A549 (cell line): Measurements from ENCODE around the gene C1orf167. TPM values are rescaled to one million over a fixed set of nuclear protein-coding genes. Genes with fewer than 3 reads are reported as not detected.

Experiments used
- ATAC-seq, 2 experiments: fragments of 200-7000 bp in 1 of 2; fragments of >200 bp in 1 of 2; cut with Nextera tagmentation in 1 of 2; cut with Tn5 transposase in 1 of 2; 3 replicates each; pipeline versions ENCODE4 v1.8.0 to v1.9.1; 2018 to 2020; ENCODE audit warnings: mild to moderate bottlenecking in 1 of 2, moderate library complexity in 1 of 2
- CTCF ChIA-PET: fragments of 300-600 bp; sonication (Branson Sonifier 250); formaldehyde crosslinking; extraction: SDS; loops from one replicate; lab custom pipeline; 2021; ENCODE audit warnings: antibody characterized with exemption, inconsistent platforms; lab: Yijun Ruan, JAX
- POLR2A ChIA-PET: fragments of 350-600 bp; formaldehyde crosslinking; extraction: SDS; loops from one replicate; lab custom pipeline; 2021; ENCODE audit warnings: antibody characterized with exemption, inconsistent platforms; lab: Yijun Ruan, JAX
- DNase-seq, 2 experiments: peaks; one replicate each; pipeline versions ENCODE4 v3.0.0 to v3.0.0-alpha.2; 2011 to 2016; ENCODE audit warnings: low read depth in 1 of 2, low spot score in 1 of 2
- FAIRE-seq: peaks from 2 replicates; lab custom pipeline; 2011; peaks lifted over from hg19 to GRCh38; lab: Jason Lieb, UNC
- H3K27ac ChIP-seq, 2 experiments: fragments of >200 bp; sonication (Bioruptor Twin); formaldehyde crosslinking; 3 replicates each; pipeline ENCODE4 v1.5.1; 2016 to 2017
- H3K4me1 ChIP-seq: fragments of >200 bp; sonication (Bioruptor Twin); formaldehyde crosslinking; 3 replicates; pipeline ENCODE4 v1.6.1; 2016
- H3K4me2 ChIP-seq: fragments of >200 bp; sonication (Bioruptor Twin); formaldehyde crosslinking; 3 replicates; pipeline ENCODE4 v1.6.1; 2016
- H3K4me3 ChIP-seq: fragments of >200 bp; sonication (Bioruptor Twin); formaldehyde crosslinking; 3 replicates; pipeline ENCODE4 v1.5.1; 2016
- H3K9me3 ChIP-seq: fragments of >200 bp; sonication (Bioruptor Twin); formaldehyde crosslinking; 3 replicates; pipeline ENCODE4 v1.6.1; 2016
- BHLHE40 ChIP-seq: IDR thresholded peaks from 2 replicates; pipeline ENCODE4 v1.6.1; 2012; ENCODE audit warnings: low read depth, low read length, inconsistent platforms
- CBX8 ChIP-seq: fragments of 200-600 bp; sonication (generic); IDR thresholded peaks from 2 replicates; pipeline ENCODE4 v1.6.1; 2016
- CHD2 ChIP-seq: fragments of 150-350 bp; IDR thresholded peaks from 2 replicates; pipeline ENCODE4 v1.6.1; 2014; ENCODE audit warnings: low read length; ENCODE audit not compliant: partially characterized antibody
- E2F6 ChIP-seq: IDR thresholded peaks from 2 replicates; pipeline ENCODE4 v1.6.1; 2012; ENCODE audit warnings: low read depth, borderline replicate concordance
- EHF ChIP-seq: fragments of 250-450 bp; sonication (Bioruptor Pico); IDR thresholded peaks from 2 replicates; pipeline ENCODE4 v1.5.0; 2020; ENCODE audit warnings: mild to moderate bottlenecking
- ELK1 ChIP-seq: fragments of 150-350 bp; IDR thresholded peaks from 2 replicates; pipeline ENCODE4 v1.6.1; 2014; ENCODE audit warnings: low read depth, mild to moderate bottlenecking, low read length
- EP300 ChIP-seq, 2 experiments: fragments of >200 bp; sonication (Bioruptor Twin); formaldehyde crosslinking; IDR thresholded peaks; 2 replicates in 1 of 2; 3 replicates in 1 of 2; pipeline ENCODE4 v1.6.1; 2016 to 2017
- FOSL2 ChIP-seq, 2 experiments: fragments of 450-650 bp in 1 of 2; fragments of >200 bp in 1 of 2; sonication (Bioruptor Twin) in 1 of 2; formaldehyde crosslinking; IDR thresholded peaks; 2 replicates each; pipeline versions ENCODE4 v1.5.0 to v1.6.1; 2016 to 2020; ENCODE audit warnings: mild to moderate bottlenecking in 1 of 2, moderate library complexity in 1 of 2
- FOXS1 ChIP-seq: fragments of 250-450 bp; sonication (Bioruptor Pico); IDR thresholded peaks from 2 replicates; pipeline ENCODE4 v1.5.0; 2020; ENCODE audit warnings: mild to moderate bottlenecking, moderate library complexity
- GATA3 ChIP-seq: IDR thresholded peaks from 2 replicates; pipeline ENCODE4 v1.6.1; 2012; ENCODE audit warnings: borderline replicate concordance
- HOXA7 ChIP-seq: fragments of 250-450 bp; sonication (Bioruptor Pico); IDR thresholded peaks from 2 replicates; pipeline ENCODE4 v1.5.0; 2020; ENCODE audit warnings: mild to moderate bottlenecking, moderate library complexity
- JUN ChIP-seq, 2 experiments: fragments of >200 bp; sonication (Bioruptor Twin); formaldehyde crosslinking; IDR thresholded peaks; 2 replicates in 1 of 2; 3 replicates in 1 of 2; pipeline ENCODE4 v1.6.1; 2016 to 2017
- JUNB ChIP-seq: fragments of >200 bp; sonication (Bioruptor Twin); formaldehyde crosslinking; IDR thresholded peaks from 2 replicates; pipeline ENCODE4 v1.6.1; 2016
- KDM5A ChIP-seq: fragments of 200-600 bp; sonication (generic); IDR thresholded peaks from 2 replicates; pipeline ENCODE4 v1.6.1; 2016; ENCODE audit warnings: antibody characterized with exemption, mild to moderate bottlenecking
- MAFK ChIP-seq: fragments of 450-650 bp; IDR thresholded peaks from 2 replicates; pipeline ENCODE4 v1.6.1; 2014; ENCODE audit not compliant: partially characterized antibody
- PHF8 ChIP-seq: fragments of 200-600 bp; sonication (generic); IDR thresholded peaks from 2 replicates; pipeline ENCODE4 v1.6.1; 2016; ENCODE audit warnings: low read depth, mild to moderate bottlenecking, antibody characterized with exemption, moderate library complexity, borderline replicate concordance
- POLR2AphosphoS2 ChIP-seq: conservative IDR thresholded peaks from 2 replicates; pipeline ENCODE4 v1.6.1; 2012; ENCODE audit warnings: low read length, improper control_type of control experiment, inconsistent platforms
- RAD21 ChIP-seq, 2 experiments: fragments of >200 bp in 1 of 2; sonication (Bioruptor Twin) in 1 of 2; formaldehyde crosslinking in 1 of 2; IDR thresholded peaks in 1 of 2; conservative IDR thresholded peaks in 1 of 2; 2 replicates in 1 of 2; 3 replicates in 1 of 2; pipeline ENCODE4 v1.6.1; 2012 to 2018; ENCODE audit warnings: inconsistent platforms in 1 of 2
- REST ChIP-seq: fragments of 200-600 bp; sonication (generic); IDR thresholded peaks from 2 replicates; pipeline ENCODE4 v1.6.1; 2016; ENCODE audit warnings: antibody characterized with exemption, mild to moderate bottlenecking, moderate library complexity
- TFCP2L1 ChIP-seq: fragments of 250-450 bp; sonication (Bioruptor Pico); IDR thresholded peaks from 2 replicates; pipeline ENCODE4 v1.5.0; 2021; ENCODE audit warnings: mild to moderate bottlenecking
- ZFP36 ChIP-seq: fragments of 450-650 bp; IDR thresholded peaks from 2 replicates; pipeline ENCODE4 v1.6.1; 2014; ENCODE audit warnings: borderline replicate concordance; ENCODE audit not compliant: partially characterized antibody
- WGBS: methylation state at CpG from one replicate; pipeline ENCODE4 v1.1.6; 2017; ENCODE audit errors: missing lambda C conversion rate; 5-methylcytosine and 5-hydroxymethylcytosine counted together
- polyA plus RNA-seq, 4 experiments: library from polyadenylated mRNA; depleted of rRNA in 3 of 4; stranded (reverse); fragments of >200 nt; fragmentation: RNase III in 1 of 4; extraction: RNeasy Plus Mini Kit Qiagen cat#74134 plus additional on column Dnase treatment in 1 of 4; gene quantifications; 2 replicates in 3 of 4; 3 replicates in 1 of 4; pipeline ENCODE4 v1.2.3, GENCODE V29; 2011 to 2017

C1orf167 gene
- polyA plus RNA-seq, 2 of the 4 experiments (the other 2 are of a cell fraction): not detected

- FAIRE-seq: no peak
- H3K4me2 ChIP-seq: no peak overlapping the region
- TF ChIP-seq E2F6 (no peak), CBX8 (no peak), BHLHE40 (no peak), ZFP36 (no peak), KDM5A (no peak)
- no peak overlapping the region for H3K4me3 ChIP-seq
- POLR2A ChIA-PET: no interaction called here
- ATAC-seq: no peak
- CTCF ChIA-PET: no interaction called here
- H3K9me3 ChIP-seq: no peaks in the 10 kb centered on the region
- DNase-seq: no peak
- H3K4me1 ChIP-seq: no peaks in the 10 kb centered on the region
- H3K27ac ChIP-seq: no peak overlapping the region
Observed at GRCh38 chr1:11770011-11770410, 8.0 kb downstream of the C1orf167 start.

- Histone ChIP-seq H3K9me3 (no peaks in the 10 kb centered on the region), H3K4me1 (no peaks in the 10 kb centered on the region), H3K27ac (no peak overlapping the region), H3K4me2 (no peak overlapping the region), H3K4me3 (no peak overlapping the region)
- TF ChIP-seq PHF8 (no peak), BHLHE40 (no peak)
- 46% methylated on average over 7 of the region's 11 CpGs for WGBS
- FAIRE-seq (no peak), ATAC-seq (no peak), DNase-seq (no peak)
- ChIA-PET CTCF (interaction anchor here (1.8 kb wide), 1 partner anchor 13 kb away, joined by 7 read pairs; no protein-coding TSS in a partner anchor), POLR2A (no interaction called here)
Observed at GRCh38 chr1:11771481-11772043, 9.6 kb downstream of the C1orf167 start.

GRCh38 chr1:11772458-11772857 is 10.5 kb downstream of the C1orf167 start:
- no peak overlapping the region for H3K4me2 ChIP-seq
- 54% methylated on average over 3 of the region's 5 CpGs for WGBS
- ChIA-PET POLR2A (no interaction called here), CTCF (interaction anchor here (1.8 to 4.5 kb wide), 2 partner anchors 12 to 13 kb away, joined by 7 to 26 read pairs; no protein-coding TSS in a partner anchor)
- no peak overlapping the region for H3K4me3 ChIP-seq
- H3K9me3 ChIP-seq: no peaks in the 10 kb centered on the region
- H3K27ac ChIP-seq: no peak overlapping the region
- no peak for DNase-seq
- no peak for FAIRE-seq
- no peak for ATAC-seq
- no peak for TF ChIP-seq GATA3
- no peak for TF ChIP-seq KDM5A
- no peak for TF ChIP-seq E2F6
- TF ChIP-seq CHD2: no peak
- TF ChIP-seq, all 56 proteins: peak for 0
- no peaks in the 10 kb centered on the region for H3K4me1 ChIP-seq

DNA sequence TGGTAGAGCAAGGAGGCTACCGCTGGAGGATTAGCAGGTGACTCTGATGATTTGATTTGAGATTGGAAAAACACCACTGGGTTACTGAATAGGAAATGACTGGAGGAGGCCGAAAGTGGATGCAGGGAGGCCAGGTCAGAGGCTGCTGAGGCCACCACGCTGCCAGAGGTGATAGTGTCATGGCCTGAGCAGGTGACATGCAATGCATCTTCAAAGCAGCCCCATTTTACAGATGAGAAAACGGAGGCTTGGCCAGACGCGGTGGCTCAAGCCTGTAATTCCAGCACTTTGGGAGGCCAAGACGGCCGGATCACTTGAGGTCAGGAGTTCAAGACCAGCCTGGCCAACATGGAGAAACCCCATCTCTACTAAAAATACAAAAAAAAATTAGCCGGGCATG is 12.8 kb downstream of the C1orf167 start:
- ChIA-PET CTCF (interaction anchor here (4.5 kb wide), 1 partner anchor 11 kb away, joined by 26 read pairs; no protein-coding TSS in a partner anchor), POLR2A (no interaction called here)
- Histone ChIP-seq H3K27ac (no peak overlapping the region), H3K4me2 (no peak overlapping the region), H3K9me3 (no peaks in the 10 kb centered on the region), H3K4me3 (no peak overlapping the region), H3K4me1 (no peaks in the 10 kb centered on the region)
- DNase-seq: no peak
- ATAC-seq: no peak
- WGBS: 71% methylated on average over 5 of the region's 9 CpGs
- FAIRE-seq: no peak
- TF ChIP-seq EHF (CRISPR knock-in tag) (no peak), REST (no peak), E2F6 (no peak), RAD21 (conservative IDR thresholded peaks at IDR 0.05 in 1 of 2, IDR thresholded peaks at IDR 0.05 in 1 of 2) (no peak), FOSL2 (IDR thresholded peaks at IDR 0.05) (no peak), FOSL2 (CRISPR knock-in tag; IDR thresholded peaks at IDR 0.05) (no peak), ELK1 (no peak), JUNB (no peak), HOXA7 (CRISPR knock-in tag) (no peak), MAFK (no peak), POLR2AphosphoS2 (no peak), PHF8 (no peak), JUN (IDR thresholded peaks at IDR 0.05) (no peak), TFCP2L1 (CRISPR knock-in tag) (no peak), EP300 (IDR thresholded peaks at IDR 0.05) (no peak), FOXS1 (CRISPR knock-in tag) (no peak)
